ENCODE results near the gene MYLK.
"Not testable (repeated sequence)": the region's sequence is repeated elsewhere in the genome, so short reads cannot be mapped to it uniquely, and the experiment has no call there.

MYLK gene

DNA sequence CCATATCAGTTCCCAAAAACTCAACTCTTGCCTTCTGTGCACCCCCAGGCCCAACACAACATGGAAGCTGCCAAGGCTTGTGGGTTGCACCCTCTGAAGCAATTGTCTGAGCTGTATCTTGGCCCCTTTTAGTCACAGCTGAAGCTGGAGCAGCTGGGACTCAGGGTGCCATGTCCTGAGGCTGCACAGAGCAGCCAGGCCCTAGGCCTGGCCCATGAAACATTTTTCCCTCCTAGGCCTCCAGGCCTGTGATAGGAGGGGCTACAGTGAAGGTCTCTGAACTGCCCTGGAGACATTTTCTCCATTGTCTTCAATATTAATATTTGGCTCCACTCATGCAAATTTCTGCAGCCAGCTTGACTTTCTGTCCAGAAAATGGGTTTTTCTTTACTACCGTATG, 8.1 kb upstream of the MYLK start:
- no peak overlapping the region for H3K23ac ChIP-seq (ENCODE audit: low read depth, low read length, poor library complexity)
- no peak overlapping the region for H3K4me3 ChIP-seq (ENCODE audit: low read length in 2 of 2)
- no peak overlapping the region for H4K8ac ChIP-seq (ENCODE audit: low read depth, low read length)
- no peaks in the 10 kb centered on the region for H3K79me1 ChIP-seq (ENCODE audit: low read depth, low read length)
- peaks cover 4 to 30% of the 10 kb centered on the region in 2 donors for H3K9me3 ChIP-seq (replicated peaks in 1 of 2; ENCODE audit: control insufficient read depth in 2 of 2, insufficient read depth in 1 of 2, low read depth in 1 of 2, low read length in 2 of 2)
- H3K27ac ChIP-seq (replicated peaks; ENCODE audit: low read length), result no peak overlapping the region
- H4K91ac ChIP-seq (ENCODE audit: low read depth, low read length, poor library complexity), result no peak overlapping the region
- no peak overlapping the region for H2BK5ac ChIP-seq (ENCODE audit: low read length)
- H3K14ac ChIP-seq (ENCODE audit: low read length), result no peak overlapping the region
- no peak overlapping the region for H3K9ac ChIP-seq (ENCODE audit: low read depth, low read length, poor library complexity)
- no peak overlapping the region for H2AFZ ChIP-seq (ENCODE audit: low read length)
- H2BK15ac ChIP-seq (ENCODE audit: low read length), result no peak overlapping the region
- no CpG with 5 or more reads among the region's 1 CpG for WGBS, 2 donors (ENCODE audit: extremely low coverage in 2 of 2, insufficient read length in 2 of 2, insufficient replicate concordance in 1 of 2)
- no peak overlapping the region for H2BK120ac ChIP-seq (ENCODE audit: low read depth, low read length)
- no peak overlapping the region for H3K18ac ChIP-seq (ENCODE audit: low read length)
- no peak for DNase-seq (ENCODE audit: low spot score)
- H3K4me2 ChIP-seq (ENCODE audit: insufficient read depth, low read length, poor library complexity, severe bottlenecking), result no peak overlapping the region
- H2AK5ac ChIP-seq (ENCODE audit: low read depth, low read length), result no peak overlapping the region
- no peaks in the 10 kb centered on the region for H3K27me3 ChIP-seq (ENCODE audit: control insufficient read depth in 3 of 3, insufficient read depth in 3 of 3, low read depth in 1 of 3, low read length in 3 of 3)
- no peak overlapping the region for H2BK12ac ChIP-seq (ENCODE audit: low read length)
- H3K4me1 ChIP-seq (ENCODE audit: control insufficient read depth in 2 of 2, insufficient read depth in 1 of 2, low read depth in 1 of 2, low read length in 2 of 2), result no peaks in the 10 kb centered on the region
- H3K36me3 ChIP-seq (replicated peaks in 1 of 2; ENCODE audit: control insufficient read depth in 2 of 2, insufficient read depth in 2 of 2, low read length in 2 of 2), result no peaks in the 10 kb centered on the region
- no peak overlapping the region for H3K4ac ChIP-seq (ENCODE audit: low read length)

DNA sequence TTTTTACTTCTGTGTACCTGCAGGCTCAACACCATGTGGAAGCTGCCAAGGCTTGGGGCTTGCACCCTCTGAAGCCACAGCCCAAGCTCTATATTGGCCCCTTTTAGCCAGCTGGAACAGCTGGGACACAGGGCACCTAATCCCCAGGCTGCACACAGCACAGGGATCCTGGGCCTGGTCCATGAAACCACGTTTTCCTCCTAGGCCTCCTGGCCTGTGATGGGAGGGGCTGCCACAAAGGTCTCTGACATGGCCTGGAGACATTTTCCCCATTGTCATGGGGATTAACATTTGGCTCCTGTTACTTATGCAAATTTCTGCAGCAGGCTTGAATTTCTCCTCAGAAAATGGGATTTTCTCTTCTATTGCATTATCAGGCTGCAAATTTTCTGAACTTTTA, 6.9 kb upstream of the MYLK start:
- H3K27me3 ChIP-seq (ENCODE audit: control insufficient read depth in 3 of 3, insufficient read depth in 3 of 3, low read depth in 1 of 3, low read length in 3 of 3), result not testable (repeated sequence)

GRCh38 chr3:123890162-123890561, 6.0 kb upstream of the MYLK start:
- not testable (repeated sequence) for H3K4me1 ChIP-seq (ENCODE audit: control insufficient read depth in 2 of 2, insufficient read depth in 1 of 2, low read depth in 1 of 2, low read length in 2 of 2); H2BK5ac ChIP-seq (ENCODE audit: low read length); H3K4ac ChIP-seq (ENCODE audit: low read length); H4K91ac ChIP-seq (ENCODE audit: low read depth, low read length, poor library complexity); H3K27me3 ChIP-seq (ENCODE audit: control insufficient read depth in 3 of 3, insufficient read depth in 3 of 3, low read depth in 1 of 3, low read length in 3 of 3); H2BK12ac ChIP-seq (ENCODE audit: low read length); H3K4me2 ChIP-seq (ENCODE audit: insufficient read depth, low read length, poor library complexity, severe bottlenecking); H2BK15ac ChIP-seq (ENCODE audit: low read length); H2AK5ac ChIP-seq (ENCODE audit: low read depth, low read length); H2BK120ac ChIP-seq (ENCODE audit: low read depth, low read length); H3K9ac ChIP-seq (ENCODE audit: low read depth, low read length, poor library complexity); H3K14ac ChIP-seq (ENCODE audit: low read length); H2AFZ ChIP-seq (ENCODE audit: low read length); H4K8ac ChIP-seq (ENCODE audit: low read depth, low read length); DNase-seq (ENCODE audit: low spot score); H3K36me3 ChIP-seq (replicated peaks in 1 of 2; ENCODE audit: control insufficient read depth in 2 of 2, insufficient read depth in 2 of 2, low read length in 2 of 2); H3K23ac ChIP-seq (ENCODE audit: low read depth, low read length, poor library complexity); H3K79me1 ChIP-seq (ENCODE audit: low read depth, low read length); H3K18ac ChIP-seq (ENCODE audit: low read length); H3K27ac ChIP-seq (replicated peaks; ENCODE audit: low read length); H3K4me3 ChIP-seq (ENCODE audit: low read length in 2 of 2)
- no CpG with 5 or more reads among the region's 3 CpGs for WGBS, 2 donors (ENCODE audit: extremely low coverage in 2 of 2, insufficient read length in 2 of 2, insufficient replicate concordance in 1 of 2)
- H3K9me3 ChIP-seq (replicated peaks in 1 of 2; ENCODE audit: control insufficient read depth in 2 of 2, insufficient read depth in 1 of 2, low read depth in 1 of 2, low read length in 2 of 2), result peaks cover 4 to 32% of the 10 kb centered on the region in 2 donors

More for the DNA sequence above, 6.9 kb upstream of the MYLK start:
- H2AFZ ChIP-seq (ENCODE audit: low read length); H4K8ac ChIP-seq (ENCODE audit: low read depth, low read length); H2AK5ac ChIP-seq (ENCODE audit: low read depth, low read length); H3K36me3 ChIP-seq (replicated peaks in 1 of 2; ENCODE audit: control insufficient read depth in 2 of 2, insufficient read depth in 2 of 2, low read length in 2 of 2); H3K18ac ChIP-seq (ENCODE audit: low read length); H4K91ac ChIP-seq (ENCODE audit: low read depth, low read length, poor library complexity); H3K79me1 ChIP-seq (ENCODE audit: low read depth, low read length); H2BK5ac ChIP-seq (ENCODE audit: low read length); H3K4me3 ChIP-seq (ENCODE audit: low read length in 2 of 2); H3K27ac ChIP-seq (replicated peaks; ENCODE audit: low read length); H2BK15ac ChIP-seq (ENCODE audit: low read length); H2BK120ac ChIP-seq (ENCODE audit: low read depth, low read length); DNase-seq (ENCODE audit: low spot score); H2BK12ac ChIP-seq (ENCODE audit: low read length); H3K4me1 ChIP-seq (ENCODE audit: control insufficient read depth in 2 of 2, insufficient read depth in 1 of 2, low read depth in 1 of 2, low read length in 2 of 2); H3K9ac ChIP-seq (ENCODE audit: low read depth, low read length, poor library complexity); H3K23ac ChIP-seq (ENCODE audit: low read depth, low read length, poor library complexity); H3K4me2 ChIP-seq (ENCODE audit: insufficient read depth, low read length, poor library complexity, severe bottlenecking); H3K4ac ChIP-seq (ENCODE audit: low read length); H3K14ac ChIP-seq (ENCODE audit: low read length): not testable (repeated sequence)
- peaks cover 4 to 32% of the 10 kb centered on the region in 2 donors for H3K9me3 ChIP-seq (replicated peaks in 1 of 2; ENCODE audit: control insufficient read depth in 2 of 2, insufficient read depth in 1 of 2, low read depth in 1 of 2, low read length in 2 of 2)
- WGBS, 2 donors (ENCODE audit: extremely low coverage in 2 of 2, insufficient read length in 2 of 2, insufficient replicate concordance in 1 of 2), result no CpG with 5 or more reads among the region's 1 CpG

DNA sequence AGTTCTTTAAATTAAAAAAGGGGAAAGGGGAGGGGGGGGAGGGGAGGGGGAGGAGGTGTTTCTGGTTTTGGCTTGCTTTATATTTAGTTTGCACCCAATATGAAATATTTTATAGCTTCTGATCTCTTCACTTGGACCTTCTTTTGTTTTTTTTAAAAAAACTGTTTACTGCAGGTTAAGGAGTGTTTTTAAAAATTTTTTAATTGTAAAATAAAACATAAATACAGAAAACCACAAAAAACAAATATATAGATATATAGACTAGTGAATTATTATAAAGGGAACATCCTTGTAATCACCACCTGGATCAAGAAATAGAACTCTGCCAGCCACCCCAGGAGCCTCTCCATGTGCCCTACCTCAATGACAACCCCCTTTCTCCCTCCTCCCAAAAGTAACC, 861 bp upstream of the MYLK start:
- H3K18ac ChIP-seq (ENCODE audit: low read length), result no peak overlapping the region
- no peak overlapping the region for H3K4ac ChIP-seq (ENCODE audit: low read length)
- no peak overlapping the region for H2AFZ ChIP-seq (ENCODE audit: low read length)
- no peak overlapping the region for H3K14ac ChIP-seq (ENCODE audit: low read length)
- H4K91ac ChIP-seq (ENCODE audit: low read depth, low read length, poor library complexity), result no peak overlapping the region
- no peak overlapping the region for H2BK120ac ChIP-seq (ENCODE audit: low read depth, low read length)
- H3K79me1 ChIP-seq (ENCODE audit: low read depth, low read length), result peaks cover 2% of the 10 kb centered on the region
- H4K8ac ChIP-seq (ENCODE audit: low read depth, low read length), result no peak overlapping the region
- H3K9me3 ChIP-seq (replicated peaks in 1 of 2; ENCODE audit: control insufficient read depth in 2 of 2, insufficient read depth in 1 of 2, low read depth in 1 of 2, low read length in 2 of 2), result peaks cover 0 to 7% of the 10 kb centered on the region in 2 donors
- H3K36me3 ChIP-seq (replicated peaks in 1 of 2; ENCODE audit: control insufficient read depth in 2 of 2, insufficient read depth in 2 of 2, low read length in 2 of 2), result no peaks in the 10 kb centered on the region
- no peak overlapping the region for H3K27ac ChIP-seq (replicated peaks; ENCODE audit: low read length)
- H3K4me2 ChIP-seq (ENCODE audit: insufficient read depth, low read length, poor library complexity, severe bottlenecking), result no peak overlapping the region
- no peak overlapping the region for H3K9ac ChIP-seq (ENCODE audit: low read depth, low read length, poor library complexity)
- no peaks in the 10 kb centered on the region for H3K27me3 ChIP-seq (ENCODE audit: control insufficient read depth in 3 of 3, insufficient read depth in 3 of 3, low read depth in 1 of 3, low read length in 3 of 3)
- no peak overlapping the region for H2BK15ac ChIP-seq (ENCODE audit: low read length)
- no peak overlapping the region for H3K23ac ChIP-seq (ENCODE audit: low read depth, low read length, poor library complexity)
- no peak overlapping the region for H2AK5ac ChIP-seq (ENCODE audit: low read depth, low read length)
- H2BK12ac ChIP-seq (ENCODE audit: low read length), result no peak overlapping the region
- H3K4me1 ChIP-seq (ENCODE audit: control insufficient read depth in 2 of 2, insufficient read depth in 1 of 2, low read depth in 1 of 2, low read length in 2 of 2), result peaks cover 9 to 26% of the 10 kb centered on the region in 2 donors
- no peak overlapping the region for H2BK5ac ChIP-seq (ENCODE audit: low read length)
- peak overlapping the region in 1 of 2 donors; percentile 51 for H3K4me3 ChIP-seq (ENCODE audit: low read length in 2 of 2)
- no peak for DNase-seq (ENCODE audit: low spot score)

All from neuronal stem cell (in vitro differentiated cells).